ENCODE measurements around the gene OTUD3. TPM values are rescaled to one million over a fixed set of nuclear protein-coding genes. Genes with fewer than 3 reads are reported as not detected.
A peak's percentile ranks its signal among the peaks of the same experiment; 100 is the strongest.

Gene OTUD3, protein sequence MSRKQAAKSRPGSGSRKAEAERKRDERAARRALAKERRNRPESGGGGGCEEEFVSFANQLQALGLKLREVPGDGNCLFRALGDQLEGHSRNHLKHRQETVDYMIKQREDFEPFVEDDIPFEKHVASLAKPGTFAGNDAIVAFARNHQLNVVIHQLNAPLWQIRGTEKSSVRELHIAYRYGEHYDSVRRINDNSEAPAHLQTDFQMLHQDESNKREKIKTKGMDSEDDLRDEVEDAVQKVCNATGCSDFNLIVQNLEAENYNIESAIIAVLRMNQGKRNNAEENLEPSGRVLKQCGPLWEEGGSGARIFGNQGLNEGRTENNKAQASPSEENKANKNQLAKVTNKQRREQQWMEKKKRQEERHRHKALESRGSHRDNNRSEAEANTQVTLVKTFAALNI
- total RNA-seq: 10 to 100 TPM in 1 of 2 donors, 1 to 10 TPM in 1; 5.3 to 16.5 TPM

DNA sequence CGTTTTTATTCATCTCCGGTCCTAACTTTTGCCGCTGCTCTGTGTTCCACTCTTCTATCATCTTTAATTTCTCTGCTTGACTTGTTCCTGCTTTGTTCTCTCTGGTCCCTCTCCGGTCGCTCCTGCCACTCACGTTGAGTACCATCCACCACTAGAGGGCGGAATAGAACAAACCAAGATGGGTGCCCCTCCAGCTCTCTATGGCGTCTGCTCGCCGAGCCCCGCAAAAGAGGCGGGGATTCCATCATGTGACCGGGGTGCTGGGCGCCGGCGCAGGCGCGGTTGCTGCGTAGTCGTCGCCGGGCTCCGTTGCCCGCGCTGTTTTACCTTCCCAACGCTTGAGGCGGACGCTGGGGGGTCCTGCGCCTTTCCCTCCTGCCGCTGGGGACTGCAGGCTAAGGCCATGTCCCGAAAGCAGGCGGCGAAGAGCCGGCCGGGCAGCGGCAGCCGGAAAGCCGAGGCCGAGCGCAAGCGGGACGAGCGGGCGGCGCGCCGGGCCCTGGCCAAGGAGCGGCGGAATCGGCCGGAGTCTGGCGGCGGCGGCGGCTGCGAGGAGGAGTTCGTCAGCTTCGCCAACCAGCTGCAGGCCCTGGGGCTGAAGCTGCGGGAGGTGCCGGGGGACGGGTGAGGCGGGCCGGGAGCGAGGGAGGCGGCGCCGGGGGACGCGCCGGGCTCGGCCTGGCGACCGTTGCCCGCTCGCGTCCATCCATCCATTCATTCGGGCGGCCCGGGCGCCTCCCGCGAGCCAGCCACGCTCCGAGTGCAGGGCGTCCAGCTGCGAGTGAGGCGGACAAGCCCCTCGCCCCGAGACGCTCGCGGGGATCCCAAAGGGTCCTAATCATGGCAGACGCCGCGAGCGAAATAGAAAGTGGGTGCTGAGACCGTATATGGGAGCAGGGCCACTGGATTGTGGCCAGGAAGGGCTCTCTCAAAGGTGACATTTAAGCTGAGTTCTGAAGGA, at the start of gene OTUD3:
OTUD3 (plus strand) TSS at position 285 of the 961 bp plus-strand sequence; CDS start at position 404, 119 bp downstream.
- WGBS: under 1% methylated on average over 79 of the region's 97 CpGs
- H3K36me3 ChIP-seq: no peaks in the 10 kb centered on the region
- peak; percentile 98 for DNase-seq (ENCODE audit: low spot score)
- H3K4me1 ChIP-seq (replicated peaks): no peaks in the 10 kb centered on the region
- peak within 1 kb of the TSS; percentile 87 to 93 for H3K27ac ChIP-seq
- intact Hi-C loops (cut with DNase I): loop anchor here (10.0 kb wide), 1 partner anchor 148 kb away; no protein-coding TSS in a partner anchor
- H3K4me3 ChIP-seq: peak within 1 kb of the TSS; percentile 67 to 96
- H3K27me3 ChIP-seq (replicated peaks; ENCODE audit: insufficient read depth): no peaks in the 10 kb centered on the region
- peak; percentile 91 for TF ChIP-seq POLR2A (IDR thresholded peaks at IDR 0.05)
- TF ChIP-seq, protein P1, sequence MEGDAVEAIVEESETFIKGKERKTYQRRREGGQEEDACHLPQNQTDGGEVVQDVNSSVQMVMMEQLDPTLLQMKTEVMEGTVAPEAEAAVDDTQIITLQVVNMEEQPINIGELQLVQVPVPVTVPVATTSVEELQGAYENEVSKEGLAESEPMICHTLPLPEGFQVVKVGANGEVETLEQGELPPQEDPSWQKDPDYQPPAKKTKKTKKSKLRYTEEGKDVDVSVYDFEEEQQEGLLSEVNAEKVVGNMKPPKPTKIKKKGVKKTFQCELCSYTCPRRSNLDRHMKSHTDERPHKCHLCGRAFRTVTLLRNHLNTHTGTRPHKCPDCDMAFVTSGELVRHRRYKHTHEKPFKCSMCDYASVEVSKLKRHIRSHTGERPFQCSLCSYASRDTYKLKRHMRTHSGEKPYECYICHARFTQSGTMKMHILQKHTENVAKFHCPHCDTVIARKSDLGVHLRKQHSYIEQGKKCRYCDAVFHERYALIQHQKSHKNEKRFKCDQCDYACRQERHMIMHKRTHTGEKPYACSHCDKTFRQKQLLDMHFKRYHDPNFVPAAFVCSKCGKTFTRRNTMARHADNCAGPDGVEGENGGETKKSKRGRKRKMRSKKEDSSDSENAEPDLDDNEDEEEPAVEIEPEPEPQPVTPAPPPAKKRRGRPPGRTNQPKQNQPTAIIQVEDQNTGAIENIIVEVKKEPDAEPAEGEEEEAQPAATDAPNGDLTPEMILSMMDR (IDR thresholded peaks at IDR 0.05): peak; percentile 90 to 99 (median 97)
- TF ChIP-seq POLR2AphosphoS5 (IDR thresholded peaks at IDR 0.05): peak; percentile 99
- H3K9me3 ChIP-seq: no peaks in the 10 kb centered on the region

DNA sequence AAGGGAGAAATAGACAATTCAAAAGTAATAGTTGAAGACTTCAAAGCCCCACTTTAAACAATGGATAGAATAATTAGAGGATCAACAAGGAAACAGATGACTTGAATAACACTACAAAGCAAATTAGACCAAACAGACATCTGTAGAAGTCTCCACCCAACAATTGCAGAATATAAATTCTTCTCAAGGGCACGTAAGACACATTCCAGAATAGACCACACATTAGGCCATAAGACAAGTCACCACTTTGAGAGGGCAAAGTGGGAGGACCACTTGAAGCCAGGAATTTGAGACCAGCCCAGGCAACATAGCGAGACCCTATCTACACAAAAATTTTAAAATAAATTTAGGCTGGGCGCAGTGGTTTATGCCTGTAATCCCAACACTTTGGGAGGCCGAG, 46.6 kb upstream of the OTUD3 start:
- TF ChIP-seq POLR2A (IDR thresholded peaks at IDR 0.05) (no peak), POLR2AphosphoS5 (IDR thresholded peaks at IDR 0.05) (no peak)
- TF ChIP-seq, protein P1 (IDR thresholded peaks at IDR 0.05): no peak
- Histone ChIP-seq H3K4me1 (replicated peaks) (no peaks in the 10 kb centered on the region), H3K27me3 (replicated peaks; ENCODE audit: insufficient read depth) (no peaks in the 10 kb centered on the region), H3K27ac (no peak overlapping the region), H3K9me3 (no peaks in the 10 kb centered on the region), H3K36me3 (no peaks in the 10 kb centered on the region), H3K4me3 (no peak overlapping the region)
- 84% methylated on average over 4 of the region's 4 CpGs for WGBS
- no peak for DNase-seq (ENCODE audit: low spot score)
- intact Hi-C loops (cut with DNase I): no loop called here

DNA sequence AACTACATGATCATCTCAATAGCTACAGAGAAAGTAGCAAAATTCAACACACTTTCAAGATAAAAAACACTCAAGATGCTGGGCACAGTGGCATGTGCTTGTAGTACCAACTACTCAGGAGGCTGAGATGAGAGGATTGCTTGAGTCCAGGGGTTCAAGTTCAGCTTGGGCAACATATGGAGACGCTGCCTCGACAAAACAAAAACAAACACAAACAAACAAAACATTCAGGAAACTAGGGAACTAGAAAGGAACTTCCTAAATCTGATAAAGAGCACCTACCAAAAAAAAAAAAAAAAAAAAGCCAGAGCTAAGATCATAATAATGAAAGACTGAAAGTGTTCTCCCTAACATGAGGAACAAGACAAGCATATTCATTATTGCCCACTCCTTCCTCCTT, 44.3 kb upstream of the OTUD3 start:
- 66% methylated on average over 2 of the region's 2 CpGs for WGBS
- Histone ChIP-seq H3K9me3 (no peaks in the 10 kb centered on the region), H3K27me3 (replicated peaks; ENCODE audit: insufficient read depth) (no peaks in the 10 kb centered on the region), H3K4me3 (no peak overlapping the region), H3K4me1 (replicated peaks) (no peaks in the 10 kb centered on the region), H3K27ac (no peak overlapping the region), H3K36me3 (no peaks in the 10 kb centered on the region)
- DNase-seq (ENCODE audit: low spot score): no peak
- intact Hi-C loops (cut with DNase I): no loop called here
- TF ChIP-seq POLR2AphosphoS5 (IDR thresholded peaks at IDR 0.05) (no peak), POLR2A (IDR thresholded peaks at IDR 0.05) (no peak)
- TF ChIP-seq, protein P1 (IDR thresholded peaks at IDR 0.05): no peak

DNA sequence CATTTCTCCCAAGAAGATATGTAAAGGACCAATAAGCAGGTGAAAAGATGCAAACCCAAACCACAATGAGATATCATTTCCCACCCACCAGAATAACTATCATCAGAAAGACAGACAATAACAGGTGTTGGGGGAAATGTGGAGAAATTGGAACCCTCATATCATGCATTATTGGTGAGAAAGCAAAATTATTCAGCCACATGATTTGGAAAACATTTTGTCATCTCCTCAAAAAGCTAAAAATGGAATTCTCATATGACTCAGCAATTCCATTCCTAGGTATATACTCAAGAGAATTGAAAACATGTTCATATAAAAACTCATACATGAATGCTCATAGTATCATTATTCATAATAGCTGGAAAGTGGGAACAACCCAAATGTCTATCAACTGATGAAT, 42.0 kb upstream of the OTUD3 start:
- Histone ChIP-seq H3K27me3 (replicated peaks; ENCODE audit: insufficient read depth) (no peaks in the 10 kb centered on the region), H3K36me3 (no peaks in the 10 kb centered on the region), H3K4me3 (no peak overlapping the region), H3K9me3 (no peaks in the 10 kb centered on the region), H3K27ac (no peak overlapping the region), H3K4me1 (replicated peaks) (no peaks in the 10 kb centered on the region)
- intact Hi-C loops (cut with DNase I): no loop called here
- no peak for DNase-seq (ENCODE audit: low spot score)
- TF ChIP-seq POLR2A (IDR thresholded peaks at IDR 0.05) (no peak), POLR2AphosphoS5 (IDR thresholded peaks at IDR 0.05) (no peak)
- TF ChIP-seq, protein P1 (IDR thresholded peaks at IDR 0.05): no peak
